ENCODE data around the gene NOL4L.

The NOL4L gene

GRCh38 chr20:32455171-32455900 lies 129.8 kb downstream of the NOL4L start:
- no peak for DNase-seq

GRCh38 chr20:32454164-32455145 lies 130.7 kb downstream of the NOL4L start:
- DNase-seq: no peak

- DNase-seq: no peak
Measured at GRCh38 chr20:32453467-32454163, 131.5 kb downstream of the NOL4L start.

- no peak for DNase-seq
Measured at GRCh38 chr20:32452776-32453466, 132.2 kb downstream of the NOL4L start.

GRCh38 chr20:32451682-32452461 lies 133.3 kb downstream of the NOL4L start:
- no peak for DNase-seq

- DNase-seq: no peak
Measured at GRCh38 chr20:32451340-32451681, 133.8 kb downstream of the NOL4L start.

- no peak for DNase-seq
Measured at GRCh38 chr20:32450484-32451061, 134.6 kb downstream of the NOL4L start.

- DNase-seq: no peak
Measured at GRCh38 chr20:32449890-32450401, 135.2 kb downstream of the NOL4L start.

GRCh38 chr20:32449057-32449889 lies 135.9 kb downstream of the NOL4L start:
- DNase-seq: no peak

- no peak for DNase-seq
Measured at GRCh38 chr20:32448306-32449056, 136.7 kb downstream of the NOL4L start.

- no peak for DNase-seq
Measured at GRCh38 chr20:32447136-32448027, 137.8 kb downstream of the NOL4L start.

GRCh38 chr20:32446301-32447100 lies 138.6 kb downstream of the NOL4L start:
- DNase-seq: no peak

- peak; percentile 39 to 68 (median 64) for DNase-seq
Measured at GRCh38 chr20:32445539-32446273, 139.4 kb downstream of the NOL4L start.

- no peak for DNase-seq
Measured at GRCh38 chr20:32444474-32445220, 140.5 kb downstream of the NOL4L start.

- DNase-seq: no peak
Measured at GRCh38 chr20:32443386-32443974, 141.7 kb downstream of the NOL4L start.

Measured in NCI-H1417 (cell line).